Activated CD4-positive, CD25-positive, alpha-beta regulatory T cell treated with anti-CD3 and anti-CD28 coated beads, Interleukin-2, amount 50 U/mL, for 16 hours (primary cell): ENCODE results near the gene DNM2.
"Not testable (repeated sequence)": the region's sequence is repeated elsewhere in the genome, so short reads cannot be mapped to it uniquely, and the experiment has no call there.

Source experiments
- DNase-seq: peaks from one replicate; pipeline ENCODE4 v3.0.0-alpha.2; 2020; ENCODE audit warnings: low read depth, low spot score

Gene DNM2

DNA sequence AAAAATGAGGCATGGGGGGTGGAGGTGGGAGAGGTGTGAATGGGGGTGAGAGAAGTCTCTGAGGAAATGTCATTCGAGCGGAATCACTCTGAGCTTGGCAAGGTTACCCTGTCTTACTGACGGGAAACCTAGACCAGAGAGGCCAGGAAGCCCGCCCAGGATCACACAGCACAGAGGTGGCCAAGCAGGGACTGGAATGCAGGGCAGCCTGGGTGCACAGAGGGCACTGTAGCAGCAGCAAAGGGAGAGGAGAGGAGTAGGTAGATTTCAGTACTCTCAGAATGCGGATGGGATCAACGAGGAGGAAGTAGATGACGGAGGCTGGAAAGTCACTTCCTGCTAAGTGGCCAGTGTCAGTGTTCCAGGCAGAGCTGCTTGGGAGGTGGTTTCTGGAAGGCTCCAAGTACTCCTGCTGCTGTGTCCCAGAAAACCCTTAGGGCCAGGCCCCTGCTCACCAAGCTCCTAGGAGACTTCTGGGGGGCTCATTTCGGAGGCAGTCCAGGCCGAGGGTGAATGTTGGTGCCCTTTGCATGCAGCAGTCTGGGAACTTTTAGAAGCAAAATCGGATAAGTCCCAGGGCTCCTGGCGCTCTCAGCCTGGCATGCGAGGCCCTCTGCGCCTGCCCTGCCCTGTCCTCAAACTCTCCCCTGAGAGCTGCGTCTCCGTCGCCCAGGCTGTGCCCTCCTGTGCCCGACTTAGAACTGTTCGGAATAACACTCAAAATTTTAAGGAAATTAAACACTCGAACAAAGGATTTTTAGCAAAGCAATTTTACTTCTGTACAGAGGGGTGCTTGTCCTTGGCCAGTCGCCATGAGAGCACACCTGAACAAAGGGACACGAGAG lies 33.5 kb downstream of the DNM2 start:
- no peak for DNase-seq

DNA sequence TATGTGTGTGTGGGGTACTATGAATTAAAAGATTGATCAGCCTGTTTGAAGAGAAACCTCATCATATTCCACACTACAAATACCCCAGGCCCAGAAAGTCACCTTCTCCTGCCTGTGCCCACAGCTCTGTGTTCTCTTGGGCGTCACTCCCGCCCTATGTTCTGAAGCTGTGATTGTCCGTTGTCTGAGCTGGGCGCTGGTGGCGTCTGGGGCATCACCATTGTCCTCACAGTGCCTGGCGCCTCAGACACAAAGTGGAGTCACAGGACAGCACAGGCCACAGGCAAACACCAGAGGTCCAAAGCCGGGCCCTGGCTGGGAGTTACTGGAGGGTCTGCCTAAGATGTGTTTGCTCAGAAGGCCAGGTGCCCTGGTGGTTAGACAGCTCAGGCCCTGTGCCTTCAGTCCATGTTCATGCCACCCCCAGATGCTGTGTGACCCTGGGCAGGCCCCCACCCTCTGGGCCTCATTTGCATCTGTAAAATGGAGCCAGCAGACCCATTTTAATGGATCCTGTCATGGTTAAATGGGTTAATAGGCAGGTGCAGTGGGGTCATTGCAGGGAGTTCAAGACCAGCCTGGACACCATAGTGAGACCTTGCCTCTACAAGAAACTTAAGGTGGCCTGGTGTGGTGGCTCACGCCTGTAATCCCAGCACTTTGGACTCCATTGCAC lies 34.5 kb downstream of the DNM2 start:
- no peak for DNase-seq

DNA sequence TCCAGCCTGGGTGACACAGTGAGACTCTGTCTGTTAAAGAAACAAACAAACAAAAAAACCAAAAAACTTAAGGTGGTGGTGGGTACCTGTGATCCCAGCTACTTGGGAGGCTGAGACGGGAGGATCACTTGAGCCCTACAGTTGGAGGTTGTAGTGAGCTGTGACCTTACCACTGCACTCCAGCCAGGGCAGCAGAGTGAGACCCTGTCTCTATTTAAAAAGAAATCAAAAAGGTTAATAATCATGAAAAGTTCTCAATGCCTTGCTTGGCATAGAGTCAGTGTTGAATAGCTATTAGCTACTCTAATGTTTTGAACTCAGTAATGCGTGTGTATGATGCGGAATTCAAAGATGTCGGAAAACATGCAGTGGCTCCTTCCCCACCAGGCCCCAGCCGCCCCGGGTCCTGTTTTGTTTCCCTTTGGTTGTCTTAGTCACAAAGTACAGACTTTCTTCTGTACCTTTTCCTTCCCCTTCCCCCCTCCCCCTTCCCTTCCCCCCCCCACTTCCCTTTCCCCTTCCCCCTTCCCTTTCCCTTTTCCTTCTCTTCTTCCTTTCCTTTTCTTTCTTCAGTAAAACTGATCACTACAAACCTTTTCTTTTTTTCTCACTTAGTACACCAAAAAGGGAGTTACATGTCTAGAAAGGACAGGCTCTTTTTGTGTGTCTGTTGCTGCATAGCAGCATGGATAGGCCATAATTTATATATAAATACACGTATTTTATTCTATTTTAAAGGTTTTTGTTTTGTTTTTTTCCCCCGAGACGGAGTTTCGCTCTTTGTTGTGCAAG lies 35.2 kb downstream of the DNM2 start:
- DNase-seq, result no peak

DNA sequence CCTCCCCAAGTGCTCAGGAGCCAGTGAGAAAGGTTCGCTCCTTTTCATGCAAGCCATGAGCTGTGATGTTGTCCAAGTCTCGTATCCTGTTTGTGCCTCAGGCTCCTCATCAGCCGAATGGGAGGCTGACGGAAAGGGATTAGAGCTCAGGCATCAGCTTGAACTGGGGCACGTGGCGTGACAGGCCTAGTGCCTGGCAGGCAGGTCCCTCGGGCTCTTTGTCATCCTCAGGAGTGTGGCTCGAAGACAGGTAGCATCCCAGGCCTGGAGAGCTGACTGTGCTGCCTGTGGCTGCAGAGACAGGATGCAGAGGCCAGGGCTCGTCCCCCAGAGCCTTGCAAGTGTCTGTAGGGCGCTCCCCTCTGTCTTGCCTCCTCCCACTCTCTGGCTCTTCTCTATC lies 38.5 kb downstream of the DNM2 start:
- no peak for DNase-seq

DNA sequence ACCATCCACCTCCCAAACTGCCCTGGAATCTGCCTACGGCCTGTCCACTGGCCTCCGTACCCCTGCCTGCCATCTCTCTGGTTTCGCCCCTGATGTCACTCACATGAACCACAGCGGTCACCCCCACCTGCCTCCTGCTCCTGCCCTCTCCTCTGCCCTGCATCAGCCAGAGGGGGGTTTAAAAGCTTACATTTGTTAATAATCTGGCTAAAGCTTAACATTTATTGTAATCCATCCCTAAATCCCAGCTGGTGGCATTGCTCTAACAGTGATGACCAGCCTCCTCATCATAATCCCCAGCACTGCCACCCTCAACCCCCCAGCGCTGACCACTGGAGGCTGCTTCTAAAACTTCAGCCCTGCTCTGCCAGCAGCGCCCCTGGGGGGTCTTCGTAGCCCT lies 38.9 kb downstream of the DNM2 start:
- DNase-seq, result no peak

DNA sequence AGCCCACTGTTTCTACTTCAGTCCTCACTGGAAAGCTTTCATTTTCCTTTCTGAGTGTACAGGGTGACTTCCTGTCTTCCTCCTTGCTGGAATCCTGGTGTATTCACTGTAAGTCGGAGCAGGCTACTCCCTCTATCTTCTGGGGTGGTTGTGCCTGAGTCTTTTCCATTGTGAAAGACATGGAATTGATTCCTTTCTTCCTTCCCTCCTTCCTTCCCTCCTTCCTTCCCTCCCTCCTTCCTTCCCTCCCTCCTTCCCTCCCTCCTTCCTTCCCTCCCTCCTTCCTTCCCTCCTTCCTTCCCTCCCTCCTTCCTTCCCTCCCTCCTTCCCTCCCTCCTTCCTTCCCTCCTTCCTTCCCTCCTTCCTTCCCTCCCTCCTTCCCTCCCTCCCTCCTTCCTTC lies 40.2 kb downstream of the DNM2 start:
- not testable (repeated sequence) for DNase-seq

DNA sequence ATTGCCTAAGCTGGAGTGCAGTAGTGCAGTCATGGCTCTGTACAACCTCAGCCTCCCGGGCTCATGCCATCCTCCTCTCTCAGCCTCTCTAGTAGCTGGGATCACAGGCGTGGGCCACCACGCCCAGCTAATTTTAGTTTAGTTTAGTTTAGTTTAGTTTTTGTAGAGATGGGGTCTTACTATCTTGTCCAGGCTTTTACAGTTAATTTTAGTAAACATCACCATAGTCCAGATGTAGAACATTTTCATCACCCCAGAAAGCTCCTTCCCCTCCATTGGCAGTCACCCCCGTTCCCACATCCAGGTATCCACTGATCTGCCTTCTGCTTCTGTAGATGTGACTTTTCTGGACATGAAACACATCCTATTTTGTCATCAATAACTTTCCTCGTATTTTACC lies 41.1 kb downstream of the DNM2 start:
- no peak for DNase-seq

DNA sequence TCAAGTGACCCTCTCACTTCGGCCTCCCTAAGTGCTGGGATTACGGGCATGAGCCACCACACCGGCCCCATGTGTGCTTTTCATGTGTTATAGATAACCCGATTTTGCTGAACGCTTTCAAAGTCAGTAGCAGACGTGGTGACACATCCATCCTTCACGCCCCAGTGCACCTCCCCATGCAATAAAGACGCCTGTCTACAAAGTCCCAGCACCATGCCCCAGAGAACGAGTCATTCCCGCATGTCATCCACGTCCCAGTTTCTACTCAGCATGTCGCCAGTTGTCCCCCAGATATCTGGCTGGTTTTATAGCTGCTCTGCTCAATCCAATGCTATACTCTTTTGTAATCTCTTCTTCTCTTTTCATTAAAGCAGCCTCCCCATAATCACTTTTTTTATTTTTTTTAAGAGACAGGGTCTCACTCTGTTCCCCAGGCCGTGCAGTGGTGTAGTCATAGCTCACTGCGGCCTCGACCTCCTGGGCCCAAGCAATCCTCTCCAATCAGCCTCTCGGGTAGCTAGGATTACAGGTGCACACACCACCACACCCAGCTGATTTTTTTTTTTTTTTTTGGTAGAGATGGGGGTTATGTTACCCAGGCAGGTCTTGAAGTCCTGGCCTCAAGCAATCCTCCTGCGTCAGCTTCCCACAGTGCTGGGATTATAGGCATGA lies 42.5 kb downstream of the DNM2 start:
- no peak for DNase-seq

DNA sequence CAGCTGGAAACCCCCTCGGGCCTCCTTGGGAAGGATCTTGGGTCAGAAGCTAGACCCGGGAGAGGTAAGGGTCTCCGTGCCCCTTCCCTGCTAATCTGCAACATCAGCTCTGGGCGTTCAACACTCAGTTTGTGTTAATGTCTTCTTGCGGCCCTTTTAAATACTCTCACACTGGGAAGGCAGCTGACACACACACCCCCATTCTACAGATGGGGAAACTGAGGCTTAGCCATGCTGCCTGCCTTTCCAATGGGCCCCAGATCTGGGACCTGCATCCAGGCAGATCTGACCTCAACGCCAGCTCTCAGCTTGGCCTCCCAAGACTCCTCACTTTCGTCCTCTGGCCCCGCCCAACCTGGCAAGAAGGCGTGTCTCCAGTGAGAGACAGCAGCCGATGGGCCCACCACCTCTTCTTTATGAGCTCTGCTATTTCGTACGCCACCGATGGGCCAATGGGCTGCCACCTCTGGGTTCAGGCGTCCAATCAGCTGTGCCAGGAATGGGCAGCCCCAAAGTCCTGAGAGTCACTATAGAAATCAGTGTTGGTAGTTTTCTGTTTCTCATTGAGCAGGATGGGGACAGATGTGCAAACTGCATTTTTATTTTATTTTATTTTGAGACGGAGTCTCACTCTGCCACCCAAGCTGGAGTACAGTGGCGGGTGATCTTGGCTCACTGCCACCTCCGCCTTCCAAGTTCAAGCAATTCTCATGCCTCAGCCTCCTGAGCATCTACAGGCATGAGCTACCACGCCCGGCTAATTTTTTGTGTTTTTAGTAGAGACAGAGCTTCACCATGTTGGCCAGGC lies 43.8 kb downstream of the DNM2 start:
- no peak for DNase-seq

DNA sequence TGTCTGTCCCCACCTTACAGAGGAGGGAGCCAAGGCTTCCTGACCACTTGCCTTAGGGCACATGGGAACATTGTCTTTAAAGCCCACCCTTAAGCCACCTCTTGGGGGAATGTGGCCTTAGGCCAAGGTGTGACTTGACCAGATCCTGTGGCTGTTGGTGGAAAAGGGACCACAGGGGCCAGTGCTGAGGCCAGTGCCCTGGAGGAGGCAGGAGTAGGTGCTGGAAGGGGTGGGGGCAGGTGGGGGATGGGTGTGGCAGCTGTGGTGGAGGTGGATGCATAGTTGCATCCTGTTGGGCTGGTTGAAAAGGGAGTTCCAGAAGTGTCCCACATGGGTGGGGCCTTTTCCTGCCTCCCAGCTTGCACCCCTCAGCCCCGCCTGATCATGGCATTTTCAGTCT lies 44.8 kb downstream of the DNM2 start:
- DNase-seq, result no peak

DNA sequence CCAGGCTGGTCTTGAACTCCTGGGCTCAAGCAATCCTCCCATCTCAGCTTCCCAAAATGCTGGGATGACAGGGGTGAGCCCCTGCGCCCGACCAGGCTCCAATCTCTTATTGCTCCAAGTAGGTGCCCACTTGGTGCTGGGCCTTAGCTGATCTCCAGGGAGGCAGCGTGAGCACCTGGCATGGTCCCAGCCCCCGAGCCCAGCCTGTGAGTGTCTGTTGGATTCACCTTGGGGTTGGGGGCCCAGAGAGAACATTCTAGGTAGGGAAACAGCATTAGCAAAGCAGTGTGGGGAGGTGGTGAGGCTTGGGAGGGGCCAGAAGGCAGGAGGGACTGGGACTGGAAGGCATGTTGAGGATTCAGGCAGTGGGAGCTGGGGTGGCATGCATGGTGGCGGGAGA lies 45.5 kb downstream of the DNM2 start:
- DNase-seq, result no peak

DNA sequence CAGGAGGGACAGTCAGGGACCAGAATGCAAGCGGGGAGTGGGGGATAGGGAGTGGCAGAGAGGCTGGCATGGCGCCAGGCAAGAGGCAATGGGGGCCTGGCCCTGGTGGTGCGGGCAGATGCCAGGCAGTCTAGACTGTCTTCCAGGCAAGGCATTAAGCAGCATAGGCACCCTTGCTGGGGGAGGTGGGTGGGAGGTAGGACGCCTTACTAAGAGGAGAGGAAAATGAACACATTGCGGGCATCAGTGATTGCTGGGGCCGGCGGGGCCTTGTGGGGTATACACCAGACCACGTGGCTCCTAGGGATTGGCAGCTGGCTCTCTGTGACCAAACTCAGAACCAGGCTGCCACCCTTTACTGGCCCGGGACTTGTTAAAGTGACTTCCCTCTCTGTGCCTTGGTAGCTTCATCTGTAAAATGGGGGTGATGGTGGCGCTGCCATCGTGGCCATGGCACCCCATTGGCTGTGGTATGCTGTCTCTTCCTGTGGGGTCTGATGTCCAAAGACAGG lies 46.0 kb downstream of the DNM2 start:
- no peak for DNase-seq

DNA sequence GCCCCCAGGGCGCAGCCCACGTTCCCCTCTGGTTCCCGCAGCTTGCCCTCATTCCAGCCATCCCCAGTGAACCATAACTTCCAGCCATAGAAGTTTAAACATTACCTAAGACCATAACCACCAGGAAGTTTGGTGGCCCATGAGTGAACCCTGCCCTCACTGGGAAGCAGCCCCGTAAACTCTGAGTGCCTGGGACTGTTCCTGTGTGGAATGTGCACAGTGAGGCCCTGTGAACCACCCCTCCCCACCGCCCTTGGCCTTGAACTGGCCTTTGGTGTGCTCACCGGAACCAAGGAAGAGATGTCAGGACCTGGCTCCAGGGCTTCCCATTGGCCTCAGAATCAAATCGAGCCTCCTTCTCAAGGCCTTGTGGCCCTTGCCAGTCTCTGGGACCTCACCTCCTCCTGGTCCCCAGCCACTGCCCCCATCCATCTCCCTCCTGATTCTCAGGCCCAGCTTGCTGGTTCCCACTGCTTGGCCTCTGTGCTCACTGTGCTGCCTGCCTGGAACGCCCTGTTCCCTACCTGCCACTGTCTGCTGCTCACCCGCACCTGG lies 46.5 kb downstream of the DNM2 start:
- DNase-seq, result no peak

DNA sequence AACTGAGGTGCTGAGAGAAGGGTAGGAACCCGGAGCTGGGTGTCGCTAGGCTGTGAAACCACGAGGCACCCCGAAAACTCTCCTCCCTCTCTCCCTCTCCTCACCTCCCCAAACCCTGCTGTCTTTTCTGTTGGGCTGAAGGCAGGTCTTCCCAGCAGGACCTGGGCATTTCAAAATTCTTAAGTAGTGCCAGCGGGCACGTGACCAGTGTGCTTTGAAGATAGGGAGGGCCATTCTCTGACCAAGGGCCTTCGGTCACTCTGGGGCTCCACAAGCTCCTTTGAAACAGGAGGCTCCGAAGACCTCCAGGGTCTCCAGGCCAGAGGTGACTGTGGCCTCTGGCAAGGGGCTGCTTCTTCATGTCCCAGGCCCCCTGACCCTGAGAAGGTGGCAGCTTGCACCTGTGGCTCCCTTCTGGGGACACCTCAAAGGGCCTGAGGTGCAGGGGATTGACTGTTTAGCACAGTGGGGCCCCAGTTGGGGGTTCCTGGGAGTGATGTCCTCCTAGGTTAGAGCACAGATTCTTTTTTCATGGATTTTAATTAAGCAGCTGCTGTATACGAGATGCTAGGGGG lies 48.3 kb downstream of the DNM2 start:
- no peak for DNase-seq

DNA sequence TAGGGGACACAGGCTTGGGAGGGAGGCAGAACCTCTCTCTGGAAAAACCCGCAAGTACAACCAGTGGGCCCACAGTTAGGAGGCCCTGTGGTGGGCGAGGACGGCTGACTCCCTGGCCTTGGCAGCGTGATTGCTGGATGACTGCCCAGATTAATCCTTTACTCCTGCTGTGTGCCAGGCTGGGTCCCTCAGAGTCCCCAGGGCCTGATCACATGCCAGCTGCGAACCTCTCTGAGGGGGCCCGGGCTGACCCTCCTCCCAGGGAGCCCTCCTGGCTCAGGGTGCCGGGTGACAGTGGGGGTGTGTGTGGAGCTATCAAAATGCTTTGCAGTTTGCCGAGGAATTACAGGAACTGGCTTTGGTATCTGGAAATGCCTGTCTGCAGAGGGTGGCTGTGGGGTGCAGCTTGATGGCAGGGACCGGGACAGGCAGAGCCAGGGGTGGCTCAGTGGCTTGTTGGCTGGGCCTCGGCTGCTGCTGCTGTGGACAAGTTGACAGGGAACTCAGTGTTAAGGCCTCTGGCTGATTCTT lies 48.9 kb downstream of the DNM2 start:
- no peak for DNase-seq

DNA sequence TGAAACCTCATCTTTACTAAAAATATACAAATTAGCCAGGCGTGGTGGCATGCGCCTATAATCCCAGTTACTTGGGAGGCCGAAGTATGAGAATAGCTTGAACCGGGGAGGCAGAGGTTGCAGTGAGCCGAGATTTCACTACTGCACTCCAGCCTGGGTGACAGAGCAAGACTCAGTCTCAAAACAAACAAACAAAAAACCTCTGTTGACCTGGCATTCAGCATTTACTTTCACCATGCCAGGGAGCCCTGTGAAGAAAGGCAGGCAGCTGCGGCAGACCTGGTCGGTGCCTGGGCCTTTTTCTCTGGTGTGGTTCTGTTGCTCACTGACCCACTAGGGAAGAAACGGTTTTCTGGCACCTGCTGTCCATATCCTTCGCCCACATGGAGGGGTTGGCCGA lies 49.8 kb downstream of the DNM2 start:
- DNase-seq, result no peak

DNA sequence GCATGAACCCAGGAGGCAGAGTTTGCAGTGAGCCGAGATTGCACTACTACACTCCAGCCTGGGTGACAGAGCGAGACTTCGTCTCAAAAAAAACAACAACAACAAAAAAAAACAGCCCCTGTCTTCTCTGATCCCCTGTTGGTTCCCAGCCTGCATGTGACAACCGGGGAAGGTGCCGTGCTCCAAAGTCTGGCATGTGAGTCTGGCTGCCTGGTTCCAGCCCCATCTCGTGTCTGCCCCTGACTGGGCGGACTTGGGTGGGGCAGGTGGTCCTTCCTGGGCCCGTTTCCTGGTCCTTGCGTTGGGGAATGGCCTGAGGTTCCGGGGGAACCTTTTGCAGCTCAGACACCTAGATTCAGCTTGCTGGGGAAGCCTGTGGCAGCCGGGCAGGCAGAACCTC lies 50.5 kb downstream of the DNM2 start:
- DNase-seq, result no peak

DNA sequence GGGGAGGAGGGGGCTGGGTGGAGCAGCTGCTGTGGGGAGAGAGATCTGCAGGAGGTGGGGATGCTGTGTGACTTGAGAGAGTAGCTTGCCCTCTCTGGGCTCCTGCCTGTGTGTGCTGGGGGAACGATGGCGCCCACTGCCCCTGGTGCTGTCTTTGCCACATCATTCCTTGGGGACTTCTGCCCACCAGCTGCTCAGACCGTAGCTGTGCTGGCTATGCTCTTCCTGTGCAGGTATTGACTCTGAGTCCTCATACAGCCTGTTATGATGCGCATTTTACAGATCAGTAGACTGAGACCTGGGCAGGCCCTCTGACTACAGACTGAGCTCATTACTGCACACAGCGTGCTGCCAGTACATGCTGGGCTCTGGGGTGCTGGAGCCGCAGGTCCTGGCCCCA lies 51.1 kb downstream of the DNM2 start:
- no peak for DNase-seq

DNA sequence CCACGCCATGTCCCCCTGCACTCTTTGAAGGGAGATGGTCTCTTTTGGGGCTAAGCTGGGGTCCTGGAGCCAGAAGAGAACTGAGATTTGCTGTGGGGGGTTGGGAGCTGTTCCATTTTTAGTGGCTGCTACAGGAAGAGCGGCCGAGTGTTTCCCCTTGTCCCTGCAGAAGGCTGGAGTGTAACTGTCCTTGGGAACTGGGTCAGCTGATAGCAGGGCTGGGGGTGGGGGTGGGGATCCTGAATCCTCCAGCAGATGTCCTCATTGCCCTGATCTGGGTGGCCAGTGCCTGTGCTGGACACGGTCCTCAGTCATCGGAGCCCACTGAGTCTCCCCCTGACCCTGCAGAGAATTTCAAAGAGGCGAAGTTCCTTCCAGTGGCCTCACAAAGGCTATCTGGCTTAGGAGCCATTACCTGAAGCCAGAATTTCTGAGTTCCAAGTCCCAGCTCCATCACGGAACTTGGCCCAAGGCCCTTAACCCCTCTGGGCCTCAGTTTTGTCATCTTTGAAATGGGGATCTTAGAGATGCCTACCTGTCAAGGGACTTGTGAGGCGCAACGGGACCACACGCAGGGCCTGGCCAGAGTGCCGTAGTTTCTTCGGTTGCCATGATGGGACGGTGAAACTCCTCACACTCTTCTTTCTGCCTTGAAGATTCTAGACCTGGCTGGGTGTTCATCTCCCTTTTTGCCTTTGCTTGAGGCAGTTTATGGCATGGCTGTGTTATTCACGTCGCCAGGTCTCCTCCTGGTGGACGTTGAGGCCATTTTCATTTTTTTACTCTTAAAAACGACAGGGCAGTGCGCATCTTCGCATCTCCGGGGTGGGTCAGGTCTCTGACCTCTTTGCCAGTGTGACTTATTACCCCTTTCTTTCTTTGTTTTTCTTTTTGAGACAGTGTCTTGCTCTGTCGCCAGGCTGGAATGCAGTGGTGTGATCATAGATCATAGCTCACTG lies 51.9 kb downstream of the DNM2 start:
- DNase-seq, result no peak
